ENCODE results near the gene PCBP2.
A peak's percentile ranks its signal among the peaks of the same experiment; 100 is the strongest.
"Not testable (repeated sequence)": the region's sequence is repeated elsewhere in the genome, so short reads cannot be mapped to it uniquely, and the experiment has no call there.

Gene PCBP2

DNA sequence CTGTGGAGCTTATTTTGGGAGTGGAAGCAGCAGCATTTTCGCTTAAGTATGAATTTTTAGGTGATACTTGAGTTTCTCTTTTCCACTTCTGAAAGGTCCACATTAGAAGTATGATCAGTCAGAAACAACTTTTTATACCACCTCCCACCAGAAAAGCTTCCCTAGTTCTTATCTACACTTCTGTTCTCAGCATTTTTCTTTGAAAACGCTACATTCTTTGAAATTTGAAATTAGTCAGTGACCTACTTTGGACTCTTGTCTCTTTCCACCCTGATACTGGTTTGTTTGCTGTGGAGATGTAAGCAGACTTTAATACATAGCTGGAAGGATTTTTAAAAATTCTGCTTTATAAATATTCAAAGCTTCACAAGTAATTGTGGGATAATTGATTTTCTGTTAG, 22.2 kb downstream of the PCBP2 start:
- no peak for DNase-seq

- DNase-seq, result no peak
Measured at GRCh38 chr12:53474819-53475218, 22.9 kb downstream of the PCBP2 start.

DNA sequence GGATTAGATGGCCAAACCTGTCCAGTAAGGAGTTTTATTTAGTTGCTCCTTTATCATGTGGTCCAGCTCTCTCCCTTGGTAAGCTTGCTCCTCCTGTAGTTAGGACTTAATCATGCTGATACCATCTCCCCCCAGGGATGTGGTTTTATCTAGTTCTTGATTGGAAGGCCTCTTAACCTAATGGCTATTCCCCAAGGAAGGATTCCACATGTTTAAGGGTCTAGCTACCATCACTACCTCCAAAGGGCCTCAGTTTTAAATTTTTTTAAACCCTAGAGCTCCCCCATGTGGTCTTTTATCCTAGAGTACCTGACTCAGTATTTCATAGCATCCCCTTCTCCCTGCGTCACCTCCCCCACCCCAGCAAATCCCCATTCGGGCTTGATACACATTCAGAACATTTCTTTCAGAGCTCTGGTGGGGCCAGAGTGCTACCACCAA, 24.9 kb downstream of the PCBP2 start:
- no peak for DNase-seq

GRCh38 chr12:53478865-53479264, 27.0 kb downstream of the PCBP2 start:
- no peak for DNase-seq

DNA sequence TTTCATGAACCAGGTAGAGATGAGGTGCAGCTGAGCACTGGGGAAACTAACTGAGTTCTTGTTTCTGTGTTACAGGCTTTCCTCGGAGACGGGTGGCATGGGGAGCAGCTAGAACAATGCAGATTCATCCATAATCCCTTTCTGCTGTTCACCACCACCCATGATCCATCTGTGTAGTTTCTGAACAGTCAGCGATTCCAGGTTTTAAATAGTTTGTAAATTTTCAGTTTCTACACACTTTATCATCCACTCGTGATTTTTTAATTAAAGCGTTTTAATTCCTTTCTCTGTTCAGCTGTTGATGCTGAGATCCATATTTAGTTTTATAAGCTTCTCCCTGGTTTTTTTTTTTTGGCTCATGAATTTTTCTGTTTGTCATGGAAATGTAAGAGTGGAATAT, 27.4 kb downstream of the PCBP2 start:
- no peak for DNase-seq

- no peak for DNase-seq
Measured at GRCh38 chr12:53480491-53481442, 28.9 kb downstream of the PCBP2 start.

- DNase-seq, result not testable (repeated sequence)
Measured at GRCh38 chr12:53481458-53481857, 29.6 kb downstream of the PCBP2 start.

GRCh38 chr12:53481939-53482586, 30.2 kb downstream of the PCBP2 start:
- DNase-seq, result no peak

GRCh38 chr12:53482626-53483168, 30.8 kb downstream of the PCBP2 start:
- DNase-seq, result no peak

- no peak for DNase-seq
Measured at GRCh38 chr12:53483225-53483978, 31.5 kb downstream of the PCBP2 start.

DNA sequence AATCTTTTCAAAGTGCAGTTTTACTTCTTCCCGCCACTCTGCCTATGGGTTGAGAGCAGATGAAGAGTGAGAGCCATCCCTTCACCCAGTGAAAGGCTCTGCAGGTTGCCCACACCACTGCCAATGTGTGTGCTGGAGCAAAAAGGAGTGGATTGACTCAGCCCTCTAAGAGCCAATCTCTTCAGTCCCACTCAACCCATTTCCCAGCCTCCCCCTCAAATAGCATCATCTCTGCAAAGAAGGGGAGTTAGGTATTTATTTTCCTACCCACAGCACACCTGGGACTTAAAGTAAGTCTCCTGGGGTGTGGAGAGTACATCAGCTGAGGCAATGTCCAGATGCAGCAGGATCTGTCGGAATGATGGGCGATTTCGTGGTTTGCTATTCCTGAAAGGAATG, 32.1 kb downstream of the PCBP2 start:
- DNase-seq, result no peak

DNA sequence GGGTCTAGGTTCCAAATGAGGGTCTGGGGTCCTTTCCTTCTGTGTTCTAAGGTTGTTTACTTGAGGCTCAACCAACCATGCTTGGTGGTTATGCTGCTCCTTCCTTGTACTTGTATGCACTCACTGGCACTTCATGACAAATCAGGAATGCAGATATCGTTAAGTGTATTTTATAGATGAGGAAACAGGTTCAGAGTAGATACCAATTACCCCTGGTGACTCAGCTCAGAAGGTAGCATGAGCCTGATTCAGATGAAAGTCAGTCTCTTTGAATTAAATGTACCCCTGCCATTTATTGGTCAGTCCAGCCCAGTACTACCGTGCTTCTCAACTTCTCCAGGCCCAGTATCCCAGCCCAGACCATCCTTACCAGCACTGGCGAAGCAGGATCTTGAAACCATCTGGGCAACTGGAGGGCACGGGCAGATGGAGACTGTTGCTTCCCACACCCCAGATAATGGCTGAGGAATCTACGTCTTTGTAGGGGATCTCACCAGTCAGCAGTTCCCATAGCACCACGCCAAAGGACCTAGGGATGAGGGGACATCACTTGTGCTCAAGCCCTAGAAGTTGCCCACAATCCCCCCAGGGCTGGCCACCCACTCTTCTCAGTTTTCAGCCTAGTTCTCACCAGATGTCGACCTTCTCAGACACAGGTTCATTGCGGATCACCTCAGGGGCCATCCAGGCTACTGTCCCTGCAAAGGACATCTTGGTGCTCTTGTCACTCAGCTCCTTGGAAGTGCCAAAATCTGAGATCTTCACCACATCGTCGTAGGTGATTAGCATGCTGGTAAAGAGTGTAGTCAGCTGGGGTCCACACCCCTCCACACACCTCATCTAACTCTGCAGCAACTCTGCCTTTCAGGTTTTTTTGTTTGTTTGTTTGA, 33.0 kb downstream of the PCBP2 start:
- no peak for DNase-seq

DNA sequence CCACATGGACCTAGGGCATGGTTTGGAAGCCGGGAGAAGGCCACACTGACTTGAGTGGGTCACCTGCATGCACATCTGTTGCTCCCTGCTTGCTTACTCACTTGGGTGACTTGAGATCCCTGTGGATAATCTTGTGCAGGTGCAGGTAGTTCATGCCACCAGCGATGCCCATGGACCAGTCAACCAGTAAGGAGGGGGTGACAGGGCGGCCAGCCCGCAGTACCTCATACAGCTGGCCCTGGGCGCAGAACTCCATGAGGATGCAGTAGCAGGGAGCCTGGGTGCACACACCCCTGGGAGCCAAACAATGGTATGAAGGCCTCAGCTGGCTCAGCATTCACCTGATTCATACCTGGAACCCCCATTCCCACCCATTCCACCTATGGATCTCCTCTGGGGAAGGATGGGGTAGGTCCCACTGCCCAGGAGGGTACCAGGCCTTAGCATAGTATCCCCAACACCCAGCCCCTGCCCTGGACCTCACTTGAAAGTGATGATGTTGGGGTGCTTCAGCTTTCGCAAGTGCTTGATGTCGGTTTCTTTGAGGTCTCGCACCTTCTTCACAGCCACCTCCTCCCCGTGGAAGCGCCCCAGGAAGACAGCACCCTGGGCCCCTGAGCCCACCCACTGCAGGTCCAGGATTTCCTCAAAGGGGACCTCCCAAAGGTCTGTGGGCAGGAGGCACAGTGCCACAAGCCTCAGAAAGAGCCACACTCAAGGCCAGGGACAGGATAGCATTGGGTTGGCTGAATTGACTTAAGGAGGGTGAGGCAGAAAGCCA, 34.2 kb downstream of the PCBP2 start:
- no peak for DNase-seq

DNA sequence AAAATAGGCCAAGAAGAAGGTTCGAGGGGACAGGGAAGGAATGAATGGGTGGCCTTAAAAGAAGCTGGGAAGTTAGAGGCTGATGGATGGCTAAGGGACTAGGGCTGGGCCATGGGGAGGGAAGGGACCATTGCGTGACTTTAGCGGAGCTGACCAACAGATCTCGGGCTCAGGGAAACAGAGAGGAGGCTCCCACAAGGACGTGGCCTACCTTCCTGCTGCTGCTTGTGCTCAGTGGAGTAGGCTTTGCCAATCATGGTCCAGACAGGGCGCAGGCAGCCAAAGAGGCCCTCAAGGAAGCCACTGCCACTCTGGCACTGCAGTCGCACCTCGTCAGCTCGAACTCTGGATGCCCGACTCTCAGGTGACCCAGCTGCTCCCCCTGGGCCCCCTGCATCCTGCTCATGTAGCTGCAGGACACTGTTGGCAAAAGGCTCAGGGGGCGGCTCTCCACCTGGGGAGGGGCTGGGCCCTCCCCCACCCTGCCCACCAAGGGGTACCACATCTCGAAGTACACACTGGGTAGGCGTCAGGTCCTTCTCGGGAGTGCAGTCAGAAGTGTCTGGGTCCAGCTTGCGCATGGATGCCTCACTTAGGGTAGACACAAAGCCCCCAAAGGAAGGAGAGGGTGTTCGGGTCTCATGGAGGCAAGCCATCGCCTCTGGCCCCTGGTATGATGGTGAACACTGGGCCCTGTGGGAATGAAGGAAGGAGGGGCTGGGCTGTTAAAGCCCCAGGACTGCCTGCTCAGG, 35.0 kb downstream of the PCBP2 start:
- DNase-seq, result no peak

- DNase-seq, result no peak
Measured at GRCh38 chr12:53489242-53489864, 37.5 kb downstream of the PCBP2 start.

DNA sequence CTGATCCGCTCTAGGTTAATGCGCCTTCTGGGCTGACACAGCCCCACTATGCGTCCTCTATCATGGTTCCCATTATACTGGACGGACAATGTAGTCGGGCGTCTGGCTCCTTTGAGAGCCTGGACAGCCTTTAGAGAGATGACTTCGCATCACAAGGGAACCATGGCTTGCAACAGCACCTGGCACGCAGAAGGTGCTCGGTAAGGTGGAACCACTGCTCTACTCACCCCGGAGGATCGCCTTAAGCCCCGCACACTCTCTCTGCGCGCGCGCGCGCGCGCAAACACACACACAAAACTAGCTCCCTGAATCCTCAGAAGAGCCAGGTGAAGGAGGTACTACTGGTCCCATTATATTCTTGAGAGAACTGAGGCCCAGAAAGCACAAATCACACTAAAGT, 40.3 kb downstream of the PCBP2 start:
- no peak for DNase-seq

DNA sequence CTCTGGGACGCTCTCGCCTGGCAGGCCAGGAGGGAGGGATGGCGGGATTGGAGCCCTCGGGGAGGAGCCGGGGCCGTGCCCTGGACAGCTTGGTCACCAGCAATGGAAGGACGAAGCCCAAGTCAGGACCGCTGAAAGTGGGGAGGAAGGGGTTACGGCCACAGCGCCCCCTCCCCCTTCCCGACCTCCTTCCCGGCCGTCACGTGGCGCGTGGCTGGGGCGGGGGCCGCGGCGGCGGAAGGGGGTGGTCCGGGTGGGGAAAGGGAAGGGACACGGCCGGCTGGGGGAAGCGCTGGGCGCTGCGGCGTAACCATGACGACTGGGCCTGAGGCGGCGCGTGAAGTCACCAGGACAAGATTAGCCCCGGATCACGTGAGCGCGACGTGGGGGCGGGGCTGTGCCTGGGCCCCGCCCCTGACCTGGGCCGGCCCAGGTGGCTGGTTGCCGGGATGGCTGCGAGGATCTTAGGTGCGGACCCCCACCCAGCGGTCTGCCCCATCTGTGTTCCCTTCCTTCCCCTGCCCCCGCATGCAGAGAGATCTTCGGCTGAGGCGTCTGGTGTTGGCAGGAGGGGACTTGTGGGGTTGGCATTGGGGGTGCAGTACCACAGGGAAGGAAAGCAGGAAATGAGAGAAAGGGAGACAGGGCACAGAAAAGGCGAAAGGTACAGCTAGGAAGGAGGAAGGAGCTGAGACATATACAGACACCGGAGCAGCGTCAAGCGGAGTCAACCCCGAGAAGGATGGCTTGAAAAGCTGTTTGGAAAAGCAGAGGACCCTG, 41.1 kb downstream of the PCBP2 start:
- DNase-seq, result peak; percentile 85

DNA sequence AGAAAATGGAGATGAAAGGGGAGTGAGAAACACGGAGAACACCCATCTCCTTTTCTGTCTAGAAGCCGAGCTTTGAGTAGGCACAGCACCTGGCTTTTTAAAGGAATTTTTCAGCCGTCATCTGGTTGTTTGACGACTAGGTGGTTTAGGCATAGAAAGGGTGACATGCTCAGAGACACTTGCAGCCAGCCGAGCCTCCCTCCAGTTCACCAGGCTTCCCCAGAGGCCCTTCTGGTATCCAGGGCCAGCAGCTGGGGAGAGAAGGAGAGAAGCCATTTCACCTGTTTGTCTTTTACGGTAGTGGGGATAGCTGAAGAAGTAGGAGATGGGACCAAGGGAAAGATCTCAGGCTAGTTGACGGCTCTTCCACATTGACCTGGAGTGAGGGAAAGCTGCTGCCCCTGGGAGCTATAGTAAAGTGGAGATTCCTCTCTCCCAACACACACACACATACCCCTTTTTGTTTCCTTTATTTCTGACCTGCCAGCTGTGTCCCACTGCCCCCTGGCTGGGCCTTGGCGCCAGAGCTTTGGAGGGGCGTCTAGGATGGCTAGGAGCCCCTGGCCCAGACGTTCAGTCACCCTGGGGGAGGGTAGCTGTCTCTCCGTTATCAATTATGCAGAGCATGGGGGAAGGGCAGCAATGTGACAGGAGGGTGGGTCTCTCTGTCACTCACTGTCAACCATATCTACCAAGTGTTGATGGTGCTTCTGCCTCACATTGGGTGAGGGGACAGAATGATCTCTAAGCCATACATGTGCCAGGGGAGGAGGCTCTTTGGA, 41.9 kb downstream of the PCBP2 start:
- no peak for DNase-seq

All from activated gamma-delta T cell (primary cell).